Measurements from ENCODE around the gene EYA2.

GRCh38 chr20:46917155-46917554, 22.5 kb downstream of the EYA2 start:
- TF ChIP-seq ZNF274 (IDR thresholded peaks at IDR 0.05; ENCODE audit: low read depth, low read length) (no peak), SUZ12 (IDR thresholded peaks at IDR 0.05; ENCODE audit: extremely low read depth, insufficient read depth, insufficient read length) (no peak)
